GM21360 (cell line): ENCODE results near the gene TPI1.

Experiments used
- ATAC-seq: cut with Tn5 transposase; IDR thresholded peaks from one replicate; pipeline ENCODE4 v1.9.1; 2021; ENCODE audit warnings: mild to moderate bottlenecking, moderate library complexity; ENCODE audit not compliant: unreplicated experiment

The TPI1 gene

GRCh38 chr12:6867413-6868210, at the start of gene TPI1:
Gene TPI1, plus strand, starts transcription at chr12:6867531. Its CDS starts 36 bp downstream, at chr12:6867567.
- ATAC-seq: peak; percentile 39

DNA sequence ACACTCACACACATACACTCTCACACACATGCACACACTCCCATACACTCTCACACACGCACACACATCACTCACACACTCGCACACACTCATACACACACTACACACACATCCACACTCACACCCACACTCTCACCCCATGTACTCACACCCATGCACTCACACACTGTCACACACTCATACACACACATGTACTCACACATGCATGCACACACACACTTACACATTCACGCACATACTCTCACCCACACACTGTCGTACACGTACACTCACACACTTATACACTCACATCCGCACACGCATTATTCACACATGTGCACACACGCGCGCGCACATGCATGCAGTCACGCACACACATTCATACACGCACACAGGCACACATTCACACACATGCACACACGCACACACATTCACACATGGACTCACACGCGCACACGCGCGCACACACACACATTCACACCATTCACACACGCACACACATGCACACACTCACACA, 49.6 kb upstream of the TPI1 start:
- ATAC-seq: no peak

DNA sequence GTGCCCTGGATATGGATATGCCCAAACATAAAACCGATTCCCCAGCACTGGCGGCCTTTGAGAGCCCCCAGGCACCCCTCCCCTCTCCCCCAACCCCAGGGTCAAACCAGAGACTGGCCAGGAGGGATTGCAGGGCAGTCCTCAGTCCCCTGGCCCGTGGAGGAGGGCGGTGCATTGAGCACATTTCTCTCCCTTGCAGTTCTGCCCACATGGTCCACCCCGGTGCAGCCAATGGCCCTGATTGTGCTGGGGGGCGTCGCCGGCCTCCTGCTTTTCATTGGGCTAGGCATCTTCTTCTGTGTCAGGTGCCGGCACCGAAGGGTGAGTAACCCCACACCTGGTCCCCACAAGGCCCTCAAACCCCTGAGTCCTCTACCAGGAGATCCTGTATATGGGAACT, 49.1 kb upstream of the TPI1 start:
- no peak for ATAC-seq

DNA sequence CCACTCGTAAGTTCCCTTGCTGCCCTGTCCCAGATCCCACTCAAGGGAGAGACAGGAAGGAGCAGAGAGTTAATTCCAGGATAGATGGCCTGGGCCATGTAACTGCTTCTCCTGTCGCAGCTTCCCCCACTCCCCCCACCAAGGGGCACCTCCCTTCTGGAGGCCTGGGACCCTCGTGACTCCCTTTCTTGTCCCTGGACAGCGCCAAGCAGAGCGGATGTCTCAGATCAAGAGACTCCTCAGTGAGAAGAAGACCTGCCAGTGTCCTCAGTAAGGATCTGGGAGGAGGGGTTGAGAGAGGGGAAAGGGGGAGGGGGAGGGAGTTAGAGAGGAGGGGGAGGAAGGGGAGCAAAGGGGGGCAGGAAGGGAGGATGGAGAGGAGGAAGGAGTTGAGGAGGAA, 48.7 kb upstream of the TPI1 start:
- no peak for ATAC-seq

DNA sequence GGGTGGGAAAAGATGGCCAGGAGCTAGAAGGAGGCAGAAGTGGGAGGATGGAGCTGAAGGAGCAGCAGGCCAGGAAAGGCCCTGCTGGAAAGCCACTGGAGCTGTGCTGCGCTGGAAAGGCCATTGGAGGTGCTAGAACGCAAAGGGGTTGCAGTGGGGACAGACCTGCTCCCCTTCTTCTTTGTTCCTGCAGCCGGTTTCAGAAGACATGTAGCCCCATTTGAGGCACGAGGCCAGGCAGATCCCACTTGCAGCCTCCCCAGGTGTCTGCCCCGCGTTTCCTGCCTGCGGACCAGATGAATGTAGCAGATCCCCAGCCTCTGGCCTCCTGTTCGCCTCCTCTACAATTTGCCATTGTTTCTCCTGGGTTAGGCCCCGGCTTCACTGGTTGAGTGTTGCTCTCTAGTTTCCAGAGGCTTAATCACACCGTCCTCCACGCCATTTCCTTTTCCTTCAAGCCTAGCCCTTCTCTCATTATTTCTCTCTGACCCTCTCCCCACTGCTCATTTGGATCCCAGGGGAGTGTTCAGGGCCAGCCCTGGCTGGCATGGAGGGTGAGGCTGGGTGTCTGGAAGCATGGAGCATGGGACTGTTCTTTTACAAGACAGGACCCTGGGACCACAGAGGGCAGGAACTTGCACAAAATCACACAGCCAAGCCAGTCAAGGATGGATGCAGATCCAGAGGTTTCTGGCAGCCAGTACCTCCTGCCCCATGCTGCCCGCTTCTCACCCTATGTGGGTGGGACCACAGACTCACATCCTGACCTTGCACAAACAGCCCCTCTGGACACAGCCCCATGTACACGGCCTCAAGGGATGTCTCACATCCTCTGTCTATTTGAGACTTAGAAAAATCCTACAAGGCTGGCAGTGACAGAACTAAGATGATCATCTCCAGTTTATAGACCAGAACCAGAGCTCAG, 48.0 kb upstream of the TPI1 start:
- no peak for ATAC-seq

GRCh38 chr12:6820166-6820565, 47.2 kb upstream of the TPI1 start:
- no peak for ATAC-seq

GRCh38 chr12:6821591-6822425, 45.5 kb upstream of the TPI1 start, which contains the start of gene GPR162:
Gene GPR162, plus strand, starts transcription at chr12:6821821. Its CDS starts 2,078 bp downstream, at chr12:6823899.
- ATAC-seq: no peak

GRCh38 chr12:6822426-6823135, 44.8 kb upstream of the TPI1 start:
- no peak for ATAC-seq

GRCh38 chr12:6823182-6824084, 43.9 kb upstream of the TPI1 start:
- no peak for ATAC-seq

DNA sequence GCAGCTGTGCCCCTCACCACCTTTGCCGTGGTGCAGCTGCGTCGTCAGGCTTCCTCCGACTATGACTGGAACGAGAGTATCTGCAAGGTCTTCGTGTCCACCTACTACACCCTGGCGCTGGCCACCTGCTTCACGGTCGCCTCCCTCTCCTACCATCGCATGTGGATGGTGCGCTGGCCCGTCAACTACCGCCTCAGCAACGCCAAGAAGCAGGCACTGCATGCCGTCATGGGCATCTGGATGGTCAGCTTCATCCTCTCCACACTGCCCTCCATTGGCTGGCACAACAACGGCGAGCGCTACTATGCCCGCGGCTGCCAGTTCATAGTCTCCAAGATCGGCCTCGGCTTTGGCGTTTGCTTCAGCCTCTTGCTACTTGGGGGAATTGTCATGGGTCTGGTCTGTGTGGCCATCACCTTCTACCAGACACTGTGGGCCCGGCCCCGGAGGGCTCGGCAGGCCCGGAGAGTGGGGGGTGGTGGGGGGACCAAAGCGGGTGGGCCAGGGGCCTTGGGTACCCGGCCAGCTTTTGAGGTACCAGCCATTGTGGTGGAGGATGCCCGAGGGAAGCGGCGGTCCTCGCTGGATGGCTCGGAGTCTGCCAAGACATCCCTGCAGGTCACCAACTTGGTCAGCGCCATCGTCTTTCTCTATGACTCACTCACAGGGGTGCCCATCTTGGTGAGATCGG, 43.1 kb upstream of the TPI1 start:
- no peak for ATAC-seq

DNA sequence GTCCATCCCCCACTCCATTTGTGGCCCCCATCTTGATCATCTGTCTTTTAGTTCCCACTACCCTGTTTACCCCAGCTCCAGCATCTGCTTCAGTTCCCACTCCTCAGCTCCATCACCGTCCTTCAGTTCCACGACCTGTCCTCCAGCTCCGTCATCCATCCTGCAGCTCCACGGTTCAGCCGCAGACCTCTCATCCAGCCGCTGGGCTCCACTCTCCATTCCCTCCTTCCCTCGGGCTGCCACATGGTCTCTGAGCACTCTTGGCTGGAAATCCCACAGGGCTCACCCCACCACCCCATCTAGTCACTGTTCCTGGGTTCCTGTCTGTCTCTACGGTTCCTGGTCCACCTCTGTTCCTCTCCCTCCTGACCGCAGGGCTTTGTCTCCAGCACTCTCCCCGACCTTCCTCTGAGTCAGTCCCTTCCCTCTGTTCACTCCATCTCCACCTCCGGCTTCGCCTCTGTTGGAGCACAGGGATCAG, 42.4 kb upstream of the TPI1 start:
- no peak for ATAC-seq

DNA sequence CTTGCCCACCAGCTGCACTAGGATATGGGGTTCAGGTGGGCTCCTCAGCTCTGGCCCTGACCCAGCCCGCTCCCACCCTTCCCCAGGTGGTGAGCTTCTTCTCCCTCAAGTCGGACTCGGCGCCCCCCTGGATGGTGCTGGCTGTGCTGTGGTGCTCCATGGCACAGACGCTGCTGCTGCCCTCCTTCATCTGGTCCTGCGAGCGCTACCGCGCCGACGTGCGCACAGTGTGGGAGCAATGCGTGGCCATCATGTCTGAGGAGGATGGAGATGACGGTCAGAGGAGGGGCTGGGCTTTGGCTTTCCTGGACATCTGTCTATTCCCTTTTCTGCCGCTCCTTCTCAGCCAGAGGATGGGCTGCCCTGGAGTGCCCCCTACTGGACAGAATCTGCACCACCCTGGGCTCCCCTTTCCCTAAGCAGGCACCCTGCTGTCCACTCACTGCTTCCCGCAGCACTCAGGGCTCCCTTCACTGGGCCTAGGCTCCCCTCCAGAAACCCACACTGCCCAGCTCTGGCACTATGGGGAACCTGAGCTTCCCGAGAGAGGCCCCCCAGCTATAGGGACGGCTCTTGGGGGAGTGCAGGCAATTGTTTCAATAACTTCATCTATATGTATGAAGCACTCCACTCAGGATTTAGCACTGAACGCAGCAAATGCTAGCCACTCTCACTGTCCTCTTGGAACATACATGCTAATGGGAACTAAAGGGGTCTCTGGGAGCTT, 41.8 kb upstream of the TPI1 start:
- no peak for ATAC-seq

DNA sequence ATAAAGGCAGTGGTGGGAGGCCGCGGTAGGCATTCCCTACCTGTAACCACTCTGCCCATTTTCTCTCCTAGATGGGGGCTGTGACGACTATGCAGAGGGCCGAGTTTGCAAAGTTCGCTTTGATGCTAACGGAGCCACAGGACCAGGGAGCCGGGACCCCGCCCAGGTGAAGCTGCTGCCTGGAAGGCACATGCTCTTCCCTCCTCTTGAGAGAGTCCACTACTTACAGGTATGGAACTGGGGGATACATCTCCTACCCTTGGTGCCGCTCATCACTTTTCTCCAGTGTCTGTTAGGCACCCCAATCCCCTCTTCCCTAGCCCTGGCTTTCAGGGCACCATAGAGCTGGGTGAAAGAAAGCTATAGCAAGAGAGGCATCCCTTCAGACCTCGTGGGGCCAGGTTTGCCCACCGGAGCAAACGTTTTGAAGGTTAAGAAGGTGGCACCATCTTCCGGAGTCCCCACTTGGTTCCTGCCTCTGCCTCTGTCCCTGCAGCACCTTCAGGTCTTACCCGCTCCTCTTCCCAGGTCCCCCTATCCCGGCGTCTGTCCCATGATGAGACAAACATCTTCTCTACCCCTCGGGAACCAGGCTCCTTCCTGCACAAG, 41.1 kb upstream of the TPI1 start:
- ATAC-seq: no peak

DNA sequence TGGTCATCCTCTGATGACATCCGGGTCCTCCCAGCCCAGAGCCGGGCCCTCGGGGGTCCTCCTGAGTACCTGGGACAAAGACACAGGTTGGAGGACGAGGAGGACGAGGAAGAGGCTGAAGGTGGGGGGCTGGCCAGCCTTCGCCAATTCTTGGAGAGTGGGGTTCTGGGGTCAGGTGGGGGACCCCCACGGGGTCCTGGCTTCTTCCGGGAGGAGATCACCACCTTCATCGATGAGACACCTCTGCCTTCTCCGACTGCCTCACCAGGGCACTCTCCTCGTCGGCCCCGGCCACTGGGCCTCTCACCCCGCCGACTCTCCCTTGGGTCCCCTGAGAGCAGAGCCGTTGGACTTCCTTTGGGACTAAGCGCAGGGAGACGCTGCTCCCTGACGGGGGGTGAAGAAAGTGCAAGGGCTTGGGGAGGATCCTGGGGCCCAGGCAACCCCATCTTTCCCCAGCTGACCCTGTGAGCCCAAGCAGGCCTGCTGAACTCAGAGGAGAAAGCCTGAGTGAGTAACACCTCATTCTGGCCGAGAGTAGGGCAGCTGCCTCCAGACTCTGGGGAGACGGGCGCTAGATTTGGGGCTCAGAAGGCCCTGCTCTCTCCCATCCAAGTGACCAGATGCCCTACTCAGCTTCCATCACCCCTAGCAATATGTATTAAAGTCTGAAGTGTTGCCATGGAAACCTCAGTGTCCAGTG, 40.4 kb upstream of the TPI1 start:
- ATAC-seq: no peak

DNA sequence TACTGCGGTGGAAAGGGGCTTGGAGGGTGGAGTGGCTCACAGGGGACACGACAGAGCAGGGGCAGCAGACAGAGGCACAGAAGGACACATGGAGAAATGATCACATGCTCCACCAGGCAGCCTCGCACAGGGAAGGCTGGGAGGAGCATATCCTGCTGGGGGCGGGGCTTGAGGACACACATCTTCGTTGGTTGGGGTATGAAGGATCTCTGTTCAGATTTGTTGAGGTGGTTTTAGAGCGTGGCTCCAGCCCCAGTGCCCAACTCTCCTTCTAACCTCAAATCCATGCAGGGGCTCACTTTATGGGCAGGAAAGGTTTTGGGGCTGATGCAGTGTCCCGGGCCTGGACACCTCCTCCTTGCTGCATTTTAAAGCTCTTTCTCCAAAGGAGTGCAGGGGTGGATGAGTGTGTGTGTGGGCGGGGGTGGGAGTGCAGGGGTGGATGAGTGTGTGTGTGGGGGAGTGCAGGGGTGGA, 39.9 kb upstream of the TPI1 start:
- no peak for ATAC-seq

DNA sequence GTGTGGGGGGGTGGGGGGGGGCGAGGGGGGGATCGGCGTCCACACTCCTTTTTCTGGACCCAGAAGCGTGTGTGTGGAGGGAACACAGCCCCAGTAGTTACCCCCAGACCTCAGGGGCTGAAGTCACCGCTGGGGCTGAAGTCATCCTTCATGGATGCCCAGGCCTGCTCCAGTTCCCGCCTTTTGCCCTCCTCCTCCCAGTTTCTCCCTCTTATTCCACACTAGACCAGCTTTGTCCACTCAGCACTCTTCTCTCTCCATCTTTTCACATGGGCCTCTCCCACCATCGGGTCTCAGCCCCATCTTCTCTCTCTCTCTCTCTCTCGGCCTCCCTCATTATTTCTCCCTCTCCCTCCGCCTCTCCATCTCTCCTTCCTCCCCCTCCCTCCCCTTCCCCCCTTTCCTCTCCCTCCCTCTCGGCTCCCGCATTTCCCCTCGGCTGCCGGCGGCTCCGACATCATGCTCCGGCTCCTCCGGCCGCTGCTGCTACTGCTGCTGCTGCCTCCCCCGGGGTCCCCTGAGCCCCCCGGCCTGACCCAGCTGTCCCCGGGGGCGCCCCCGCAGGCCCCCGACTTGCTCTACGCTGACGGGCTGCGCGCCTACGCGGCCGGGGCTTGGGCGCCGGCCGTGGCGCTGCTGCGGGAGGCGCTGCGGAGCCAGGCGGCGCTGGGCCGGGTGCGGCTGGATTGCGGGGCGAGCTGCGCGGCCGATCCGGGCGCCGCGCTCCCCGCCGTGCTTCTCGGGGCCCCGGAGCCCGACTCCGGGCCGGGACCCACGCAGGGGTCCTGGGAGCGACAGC, 39.1 kb upstream of the TPI1 start, which contains the start of gene P3H3:
P3H3 (plus strand) TSS at position 426 of the 799 bp plus-strand sequence; CDS start at position 460, 34 bp downstream.
- ATAC-seq: no peak
